Stomach (tissue), 9 donors: ENCODE measurements around the gene KLHL21. TPM values are rescaled to one million over a fixed set of nuclear protein-coding genes. Genes with fewer than 3 reads are reported as not detected.

Source experiments
- DNase-seq, 2 donors: peaks; one replicate each; pipeline versions ENCODE4 v3.0.0 to v3.0.0-alpha.2; 2013 to 2019
- H3K27ac ChIP-seq, 5 donors: fragments of 200-600 bp in 4 of 5; sonication (generic) in 4 of 5; one replicate each; pipeline ENCODE4 v1.5.1; 2013 to 2019; ENCODE audit warnings: mild to moderate bottlenecking in 1 of 5, moderate library complexity in 1 of 5
- H3K27me3 ChIP-seq, 3 donors: fragments of 200-600 bp; sonication (generic); one replicate each; pipeline ENCODE4 v1.5.1; 2017 to 2019; ENCODE audit warnings: mixed run types in 1 of 3
- H3K36me3 ChIP-seq, 4 donors: fragments of 200-600 bp; sonication (generic); 1 replicate in 3 of 4; 2 replicates in 1 of 4; pipeline ENCODE4 v1.5.1; 2016 to 2019
- H3K4me1 ChIP-seq, 4 donors: fragments of 200-600 bp; sonication (generic); one replicate each; pipeline ENCODE4 v1.5.1; 2016 to 2019
- H3K4me3 ChIP-seq, 4 donors: fragments of 200-600 bp; sonication (generic) in 3 of 4; one replicate each; pipeline ENCODE4 v1.5.1; 2016 to 2019; ENCODE audit warnings: mild to moderate bottlenecking in 1 of 4
- H3K9me3 ChIP-seq, 4 donors: fragments of 200-600 bp; sonication (generic); one replicate each; pipeline ENCODE4 v1.5.1; 2016 to 2019
- CTCF ChIP-seq, 7 experiments: fragments of 450-650 bp in 4 of 7; fragments of 200-600 bp in 3 of 7; sonication (generic) in 3 of 7; IDR thresholded peaks; one replicate each; pipeline ENCODE4 v1.5.1; 2016 to 2019; ENCODE audit warnings: antibody characterized with exemption in 7 of 7, control low read depth in 2 of 7, mild to moderate bottlenecking in 1 of 7
- EP300 ChIP-seq: sonication (generic); formaldehyde crosslinking; IDR thresholded peaks from one replicate; pipeline ENCODE4 v1.6.1; 2017; ENCODE audit warnings: antibody characterized with exemption
- POLR2A ChIP-seq, 4 donors: fragments of 450-650 bp; IDR thresholded peaks; one replicate each; pipeline ENCODE4 v1.6.1; 2016; ENCODE audit warnings: antibody characterized with exemption in 4 of 4, control low read depth in 2 of 4, mild to moderate bottlenecking in 1 of 4, moderate library complexity in 1 of 4
- POLR2AphosphoS5 ChIP-seq, 3 donors: sonication (generic); formaldehyde crosslinking; IDR thresholded peaks; one replicate each; pipeline ENCODE4 v1.6.1; 2016; ENCODE audit warnings: antibody characterized with exemption in 3 of 3
- WGBS, 5 donors: extraction: QIAGEN DNeasy Blood & Tissue Kit in 3 of 5; methylation state at CpG; one replicate each; pipeline versions ENCODE4 v1.1.5 to v1.1.7; 2013 to 2018; 5-methylcytosine and 5-hydroxymethylcytosine counted together
- intact Hi-C: fragments of 100-400 bp; cut with DNase I; formaldehyde crosslinking; loops from one replicate; pipeline ENCODE4 v1.15.1; 2023; ENCODE audit warnings: low total_unique reads
- polyA plus RNA-seq, 3 donors: library from polyadenylated mRNA; stranded (reverse); fragments of 200-250 nt; gene quantifications; one replicate each; pipeline ENCODE4 v1.2.3, GENCODE V29; 2013
- total RNA-seq, 5 donors: library from RNA; depleted of rRNA; stranded (reverse); fragments of >200 nt; gene quantifications; one replicate each; pipeline versions ENCODE4 v1.1.0 to v1.2.3, GENCODE V29; 2014 to 2016
- donor health status: healthy with polysubstance abuse.
- donor health status: Bipolar disorder and iron deficiency.
- donor health status: healthy.

Gene KLHL21
- total and polyA plus RNA-seq, 8 donors, result 9.2 to 59.8 (median 19.4) TPM

GRCh38 chr1:6588128-6588892 lies 14.4 kb downstream of the KLHL21 start:
- WGBS, 5 donors, result 61 to 77% (median 66%) methylated on average over 19 to 25 of the region's 25 CpGs
- intact Hi-C loops, result no loop called here
- no peak for DNase-seq
- Histone ChIP-seq H3K27ac (peak overlapping the region in 3 of 5 donors; percentile 15 to 51 (median 49)), H3K36me3 (peaks cover 40 to 76% (median 71%) of the 10 kb centered on the region in 4 donors), H3K4me3 (no peak overlapping the region), H3K9me3 (no peaks in the 10 kb centered on the region), H3K4me1 (peaks cover 26 to 87% (median 57%) of the 10 kb centered on the region in 4 donors), H3K27me3 (no peaks in the 10 kb centered on the region)
- peak in 1 of 3 donors; percentile 15 for TF ChIP-seq POLR2AphosphoS5 (IDR thresholded peaks at IDR 0.05)
- no peak for TF ChIP-seq EP300

GRCh38 chr1:6587261-6588005 lies 15.2 kb downstream of the KLHL21 start:
- H3K4me3 ChIP-seq, result no peak overlapping the region
- peaks cover 31 to 68% (median 62%) of the 10 kb centered on the region in 4 donors for H3K36me3 ChIP-seq
- intact Hi-C loops, result no loop called here
- H3K27me3 ChIP-seq, result no peaks in the 10 kb centered on the region
- H3K9me3 ChIP-seq, result no peaks in the 10 kb centered on the region
- peaks cover 34 to 89% (median 60%) of the 10 kb centered on the region in 4 donors for H3K4me1 ChIP-seq
- WGBS, 5 donors, result 30 to 52% (median 39%) methylated on average over 9 to 13 of the region's 13 CpGs
- DNase-seq, result peak in 1 of 2 donors; percentile 57
- TF ChIP-seq POLR2AphosphoS5 (IDR thresholded peaks at IDR 0.05) (no peak), EP300 (no peak), POLR2A (IDR thresholded peaks at IDR 0.05) (no peak), CTCF (IDR thresholded peaks at IDR 0.05) (no peak)
- H3K27ac ChIP-seq, result peak overlapping the region in 3 of 5 donors; percentile 49 to 51 (median 50)

GRCh38 chr1:6586404-6586816 lies 16.3 kb downstream of the KLHL21 start:
- Histone ChIP-seq H3K27ac (peak overlapping the region in 2 of 5 donors; percentile 49 to 51), H3K4me1 (peaks cover 33 to 89% (median 65%) of the 10 kb centered on the region in 4 donors), H3K9me3 (no peaks in the 10 kb centered on the region), H3K4me3 (no peak overlapping the region), H3K27me3 (no peaks in the 10 kb centered on the region), H3K36me3 (peaks cover 24 to 57% (median 52%) of the 10 kb centered on the region in 4 donors)
- intact Hi-C loops, result no loop called here
- TF ChIP-seq POLR2AphosphoS5 (IDR thresholded peaks at IDR 0.05), result no peak
- TF ChIP-seq POLR2A (IDR thresholded peaks at IDR 0.05), result no peak
- no peak for TF ChIP-seq EP300
- TF ChIP-seq CTCF (IDR thresholded peaks at IDR 0.05), result no peak
- DNase-seq, result no peak
- WGBS, 5 donors, result 83 to 93% (median 88%) methylated on average over 10 to 11 of the region's 11 CpGs

- no peak for DNase-seq
- H3K4me1 ChIP-seq, result peaks cover 38 to 89% (median 67%) of the 10 kb centered on the region in 4 donors
- H3K4me3 ChIP-seq, result no peak overlapping the region
- WGBS, 5 donors, result 57 to 89% (median 79%) methylated on average over 4 to 7 of the region's 7 CpGs
- TF ChIP-seq POLR2AphosphoS5 (IDR thresholded peaks at IDR 0.05), result no peak
- no peak for TF ChIP-seq POLR2A (IDR thresholded peaks at IDR 0.05)
- TF ChIP-seq EP300, result no peak
- TF ChIP-seq CTCF (IDR thresholded peaks at IDR 0.05), result no peak
- peaks cover 24 to 52% (median 46%) of the 10 kb centered on the region in 4 donors for H3K36me3 ChIP-seq
- peak overlapping the region in 2 of 5 donors; percentile 49 to 51 for H3K27ac ChIP-seq
- no peaks in the 10 kb centered on the region for H3K27me3 ChIP-seq
- H3K9me3 ChIP-seq, result no peaks in the 10 kb centered on the region
- intact Hi-C loops, result no loop called here
Observed at GRCh38 chr1:6585841-6586240, 16.8 kb downstream of the KLHL21 start.
